GM12801 (cell line): Measurements from ENCODE around the gene VSTM2B.

Source experiments
- TF ChIP-seq, protein P1 (sequence below): IDR thresholded peaks from one replicate; pipeline ENCODE4 v1.5.1; 2011; ENCODE audit warnings: control low read depth; ENCODE audit not compliant: insufficient read length; ENCODE audit errors: extremely low read depth

The VSTM2B gene

GRCh38 chr19:29525901-29526729, at the start of gene VSTM2B:
Gene VSTM2B, plus strand, starts transcription at chr19:29525994. Its CDS starts 590 bp downstream, at chr19:29526584.
- TF ChIP-seq, protein P1, sequence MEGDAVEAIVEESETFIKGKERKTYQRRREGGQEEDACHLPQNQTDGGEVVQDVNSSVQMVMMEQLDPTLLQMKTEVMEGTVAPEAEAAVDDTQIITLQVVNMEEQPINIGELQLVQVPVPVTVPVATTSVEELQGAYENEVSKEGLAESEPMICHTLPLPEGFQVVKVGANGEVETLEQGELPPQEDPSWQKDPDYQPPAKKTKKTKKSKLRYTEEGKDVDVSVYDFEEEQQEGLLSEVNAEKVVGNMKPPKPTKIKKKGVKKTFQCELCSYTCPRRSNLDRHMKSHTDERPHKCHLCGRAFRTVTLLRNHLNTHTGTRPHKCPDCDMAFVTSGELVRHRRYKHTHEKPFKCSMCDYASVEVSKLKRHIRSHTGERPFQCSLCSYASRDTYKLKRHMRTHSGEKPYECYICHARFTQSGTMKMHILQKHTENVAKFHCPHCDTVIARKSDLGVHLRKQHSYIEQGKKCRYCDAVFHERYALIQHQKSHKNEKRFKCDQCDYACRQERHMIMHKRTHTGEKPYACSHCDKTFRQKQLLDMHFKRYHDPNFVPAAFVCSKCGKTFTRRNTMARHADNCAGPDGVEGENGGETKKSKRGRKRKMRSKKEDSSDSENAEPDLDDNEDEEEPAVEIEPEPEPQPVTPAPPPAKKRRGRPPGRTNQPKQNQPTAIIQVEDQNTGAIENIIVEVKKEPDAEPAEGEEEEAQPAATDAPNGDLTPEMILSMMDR: no peak

- TF ChIP-seq, protein P1: no peak
These were observed 49.3 kb upstream of the VSTM2B start for GRCh38 chr19:29476528-29476927.

- TF ChIP-seq, protein P1: no peak
These were observed 47.8 kb upstream of the VSTM2B start for GRCh38 chr19:29477831-29478577.

DNA sequence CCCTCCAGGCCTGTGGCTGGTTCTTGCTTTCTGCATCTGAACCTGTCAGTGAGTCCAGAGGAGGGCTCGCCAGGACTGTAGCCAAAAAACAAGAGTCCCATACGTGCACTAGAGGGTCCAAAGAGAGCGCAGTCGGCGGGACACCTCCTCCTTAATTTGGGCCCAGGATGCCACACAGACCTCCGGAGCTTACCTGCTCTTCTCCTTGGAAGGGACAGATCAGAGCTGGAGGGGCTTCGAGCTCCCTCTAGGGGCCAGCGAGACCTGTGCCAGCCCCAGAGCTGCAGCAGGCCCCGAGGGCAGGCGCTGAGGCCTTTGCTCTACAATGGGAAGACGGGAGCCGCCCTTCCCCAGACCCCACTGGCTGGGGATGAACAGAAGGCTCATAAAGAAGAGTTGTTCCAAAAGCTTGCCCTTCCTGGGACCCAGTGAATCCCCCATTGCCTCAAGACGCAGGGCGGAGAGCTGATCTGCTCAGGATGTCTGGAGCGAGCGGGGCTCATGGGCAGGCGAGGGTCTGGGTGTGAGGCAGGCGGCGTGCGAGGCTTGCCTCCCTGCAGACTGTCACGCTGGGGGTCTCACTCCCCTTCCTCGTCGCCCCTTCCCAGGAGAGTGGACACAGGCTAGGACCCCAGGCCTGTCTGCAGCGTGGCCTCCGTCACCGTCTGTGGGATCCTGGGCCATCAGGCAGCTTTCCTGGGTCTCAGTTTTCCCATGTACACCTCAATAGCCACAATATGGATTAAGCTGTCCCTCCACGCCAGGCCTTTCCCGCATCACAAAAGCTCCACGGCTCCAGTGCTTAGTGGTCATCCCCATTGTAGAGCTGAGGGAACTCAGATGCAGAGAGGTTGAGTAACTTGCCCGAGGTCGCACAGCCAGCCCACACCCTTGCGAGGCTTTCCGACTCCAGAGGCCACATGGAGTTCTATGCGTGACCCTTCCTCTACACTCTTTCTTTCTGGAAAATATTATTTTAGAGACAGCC, 46.9 kb upstream of the VSTM2B start:
- TF ChIP-seq, protein P1: no peak

DNA sequence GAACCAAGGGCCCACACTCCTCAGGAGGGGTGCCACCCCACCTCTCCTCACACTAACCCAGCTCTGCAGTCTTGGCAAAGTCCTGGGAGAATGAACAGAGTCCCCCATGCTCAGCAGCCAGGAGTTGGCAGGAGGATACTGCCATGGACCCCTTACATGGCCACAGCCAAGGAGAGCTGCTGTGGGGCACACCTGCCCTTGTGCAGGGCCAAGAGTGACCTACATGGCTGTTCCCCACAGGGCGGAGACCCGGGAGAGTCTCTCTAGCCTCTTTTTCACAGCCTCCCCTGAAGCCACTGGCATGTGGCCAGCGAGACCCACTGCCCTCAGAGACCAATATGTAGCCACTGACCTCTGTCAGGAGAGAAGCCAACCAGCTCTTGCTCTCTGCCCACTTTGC, 45.9 kb upstream of the VSTM2B start:
- TF ChIP-seq, protein P1: no peak

DNA sequence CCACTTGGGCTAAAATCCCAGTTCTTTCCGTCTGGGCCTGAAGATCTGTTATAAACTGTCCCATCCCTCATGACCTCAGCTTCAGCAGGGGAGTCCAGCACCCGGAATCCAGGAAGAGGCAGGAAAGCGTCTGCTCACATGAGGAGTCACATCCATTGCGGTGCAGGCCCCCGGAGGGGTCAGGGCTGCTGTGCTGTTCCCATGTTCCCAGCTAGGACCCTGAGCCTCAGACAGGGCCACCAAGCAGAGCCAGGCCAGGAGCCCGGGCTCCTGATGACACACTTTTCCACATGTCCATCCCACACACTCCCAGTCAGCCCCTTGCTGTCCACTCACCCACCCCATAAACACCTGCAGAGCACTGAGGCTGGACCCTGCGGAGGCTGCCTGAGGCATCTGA, 45.3 kb upstream of the VSTM2B start:
- TF ChIP-seq, protein P1: no peak
